Uterus (tissue), 2 donors: ENCODE measurements around the gene NAE1.

ENCODE experiments used
- CTCF ChIP-seq, 4 experiments: fragments of 200-600 bp in 2 of 4; fragments of 450-650 bp in 2 of 4; sonication (generic) in 2 of 4; IDR thresholded peaks; one replicate each; pipeline ENCODE4 v1.5.1; 2016 to 2019; ENCODE audit warnings: antibody characterized with exemption in 4 of 4, mild to moderate bottlenecking in 2 of 4, moderate library complexity in 1 of 4
- POLR2A ChIP-seq, 2 donors: fragments of 450-650 bp; IDR thresholded peaks; one replicate each; pipeline ENCODE4 v1.6.1; 2016; ENCODE audit warnings: antibody characterized with exemption in 2 of 2, mild to moderate bottlenecking in 1 of 2, moderate library complexity in 1 of 2

- TF ChIP-seq POLR2A (IDR thresholded peaks at IDR 0.05), result no peak
- TF ChIP-seq CTCF (IDR thresholded peaks at IDR 0.05), result no peak
Observed at GRCh38 chr16:66752958-66753357, 77.8 kb downstream of the NAE1 start.
